ENCODE results near the gene ACSF3.

Gene ACSF3

DNA sequence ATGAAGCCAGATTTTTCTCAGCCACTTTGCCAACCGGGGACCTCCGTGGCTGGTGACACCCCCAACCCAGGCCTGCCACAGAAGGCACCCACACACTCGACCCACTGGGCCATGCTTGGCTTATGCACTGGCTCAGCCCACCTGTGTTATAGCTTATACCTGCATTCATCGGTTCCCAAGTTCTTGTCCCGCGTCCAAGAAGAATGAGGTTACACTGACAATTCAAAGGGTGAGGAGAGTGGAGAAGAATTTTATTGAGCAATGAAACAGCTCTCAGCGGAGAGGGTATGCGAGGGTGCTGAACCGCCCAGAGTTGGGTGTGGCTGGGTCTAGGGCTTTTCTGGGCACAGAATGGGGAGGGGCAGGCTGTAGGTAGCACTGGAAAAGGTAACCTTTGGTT, 55.7 kb downstream of the ACSF3 start:
- Mint-ChIP-seq H3K27ac (no peak overlapping the region), H3K4me1 (no peaks in the 10 kb centered on the region), H3K4me3 (no peak overlapping the region), H3K27me3 (no peaks in the 10 kb centered on the region), H3K36me3 (ENCODE audit: low read depth) (peaks cover 22% of the 10 kb centered on the region), H3K9me3 (no peaks in the 10 kb centered on the region)
- no peak for DNase-seq
- ATAC-seq = no peak

DNA sequence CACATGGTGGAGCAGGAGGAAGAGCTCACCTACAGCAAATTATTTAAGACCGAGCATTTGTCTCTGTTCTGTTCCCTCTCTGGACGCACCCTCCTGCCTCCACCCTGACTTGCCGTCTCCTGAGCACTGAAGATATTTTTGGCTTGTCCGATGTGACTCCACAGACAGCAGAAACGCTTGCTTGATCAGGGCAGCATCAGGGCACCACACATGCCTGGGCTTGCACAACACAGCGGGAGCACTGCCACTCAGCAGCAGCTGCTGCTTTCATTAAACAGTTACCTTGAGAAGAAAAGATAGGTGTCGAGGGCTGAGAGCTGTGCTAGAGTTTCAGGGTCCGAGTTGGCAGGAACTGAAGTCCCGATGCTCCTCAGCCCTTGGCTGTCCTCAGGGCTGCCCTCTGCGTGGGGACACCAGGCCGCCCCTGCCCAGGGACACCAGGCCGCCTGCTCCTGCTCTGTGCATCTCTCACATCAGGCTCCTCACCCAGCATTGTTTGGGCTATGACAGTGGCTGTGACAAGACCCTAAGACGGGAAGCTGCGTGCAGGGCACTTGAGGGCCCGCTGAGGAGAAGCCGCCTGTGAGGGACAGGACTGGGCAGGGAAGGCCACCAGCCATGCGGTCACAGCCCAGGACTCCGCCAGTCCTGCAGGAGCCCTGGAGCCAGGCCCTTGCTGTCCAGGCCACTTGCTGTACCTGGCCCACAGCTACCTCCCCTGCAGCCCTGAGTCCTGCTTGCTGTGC, 56.6 kb downstream of the ACSF3 start:
- Mint-ChIP-seq H3K4me1 (no peaks in the 10 kb centered on the region), H3K27ac (no peak overlapping the region), H3K27me3 (no peaks in the 10 kb centered on the region), H3K9me3 (no peaks in the 10 kb centered on the region), H3K36me3 (ENCODE audit: low read depth) (peaks cover 22% of the 10 kb centered on the region), H3K4me3 (no peak overlapping the region)
- no peak for ATAC-seq
- DNase-seq = no peak

DNA sequence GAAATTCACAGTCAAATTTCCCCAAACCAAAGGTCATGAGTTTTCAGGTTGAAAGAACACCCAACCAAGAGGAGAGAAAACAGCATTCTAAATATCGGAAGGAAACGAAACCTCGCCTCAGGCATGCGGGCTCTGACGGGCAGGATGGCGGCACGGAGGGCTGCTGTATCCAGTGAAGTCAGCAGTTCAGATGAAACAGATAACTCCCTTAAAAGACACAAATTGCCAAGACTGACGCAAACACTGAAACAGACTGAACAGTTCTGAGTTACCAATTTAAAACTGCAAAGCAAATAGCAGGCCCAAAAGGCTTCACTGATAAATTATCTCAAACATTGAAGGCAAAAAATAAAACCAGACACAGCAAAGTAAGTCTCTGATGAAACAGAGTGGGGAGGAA, 57.3 kb downstream of the ACSF3 start:
- Mint-ChIP-seq H3K9me3 (no peaks in the 10 kb centered on the region), H3K27ac (no peak overlapping the region), H3K4me3 (no peak overlapping the region), H3K27me3 (no peaks in the 10 kb centered on the region), H3K36me3 (ENCODE audit: low read depth) (peaks cover 22% of the 10 kb centered on the region), H3K4me1 (no peaks in the 10 kb centered on the region)
- DNase-seq = no peak
- ATAC-seq = no peak

DNA sequence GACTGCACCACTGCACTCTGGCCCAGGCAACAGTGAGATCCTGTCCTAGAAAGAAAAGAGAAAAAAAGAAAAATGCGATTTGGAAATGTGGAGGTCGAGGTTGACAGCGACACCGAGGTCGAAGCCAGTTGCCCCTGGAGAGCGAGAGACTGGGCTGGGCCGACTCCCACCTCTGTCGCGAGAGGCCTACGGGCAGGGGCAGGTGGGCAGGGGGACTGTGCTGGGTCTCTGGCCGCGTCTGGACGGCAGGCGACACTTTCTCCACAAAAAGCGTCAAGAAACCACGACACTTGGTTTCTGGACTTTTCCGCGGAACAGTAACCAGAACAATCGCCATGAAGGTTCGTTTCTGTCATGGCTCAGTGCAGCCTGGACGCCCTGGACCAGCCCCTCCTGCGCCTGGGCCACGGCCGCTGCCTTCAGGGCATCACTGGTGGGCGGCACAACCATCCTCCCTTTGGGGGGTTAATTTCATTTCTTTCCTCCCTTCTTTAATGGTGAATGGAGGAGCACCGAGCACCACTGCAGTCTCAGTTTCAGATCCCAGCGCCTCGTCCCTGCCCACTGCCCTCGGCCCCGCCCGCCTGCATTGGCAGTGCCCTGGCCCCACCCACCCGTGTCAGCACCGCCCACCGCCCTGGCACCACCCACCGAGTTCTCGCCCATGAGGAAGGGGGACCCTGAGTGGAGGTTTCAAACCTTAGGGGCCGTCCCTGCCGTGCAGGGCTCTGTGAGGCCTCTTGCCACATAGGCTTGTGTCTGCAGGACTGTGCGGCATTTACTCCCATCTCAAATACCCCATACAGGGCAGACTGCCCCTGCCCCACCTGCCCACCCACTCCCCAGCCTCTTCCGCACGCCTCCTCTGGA, 59.4 kb downstream of the ACSF3 start:
- H3K36me3 Mint-ChIP-seq (ENCODE audit: low read depth) = peaks cover 15% of the 10 kb centered on the region
- no peak overlapping the region for H3K27ac Mint-ChIP-seq
- H3K4me3 Mint-ChIP-seq = no peak overlapping the region
- H3K27me3 Mint-ChIP-seq = no peaks in the 10 kb centered on the region
- ATAC-seq = no peak
- no peak for DNase-seq
- no peaks in the 10 kb centered on the region for H3K9me3 Mint-ChIP-seq
- no peaks in the 10 kb centered on the region for H3K4me1 Mint-ChIP-seq

DNA sequence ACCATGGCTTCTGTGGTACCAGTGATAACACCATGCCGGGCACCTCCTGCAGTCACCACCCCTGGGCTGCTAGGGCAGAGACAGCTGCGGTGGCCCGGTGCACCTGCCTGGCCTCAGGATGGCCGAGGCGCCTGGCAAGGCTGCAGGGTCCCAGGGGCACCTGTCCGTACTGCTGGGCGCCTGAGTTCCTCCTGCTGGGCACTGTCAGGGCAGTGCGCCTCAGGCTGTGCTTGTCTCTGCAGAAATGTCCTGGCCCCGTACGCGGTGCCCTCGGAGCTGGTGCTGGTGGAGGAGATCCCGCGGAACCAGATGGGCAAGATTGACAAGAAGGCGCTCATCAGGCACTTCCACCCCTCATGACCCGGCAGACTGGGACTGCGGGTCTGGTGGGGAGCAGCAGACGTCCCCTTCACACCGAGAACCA, 60.2 kb downstream of the ACSF3 start:
- no peak for DNase-seq
- H3K4me3 Mint-ChIP-seq = no peak overlapping the region
- H3K27ac Mint-ChIP-seq = no peak overlapping the region
- H3K36me3 Mint-ChIP-seq (ENCODE audit: low read depth) = peaks cover 12% of the 10 kb centered on the region
- no peaks in the 10 kb centered on the region for H3K9me3 Mint-ChIP-seq
- ATAC-seq = no peak
- no peaks in the 10 kb centered on the region for H3K27me3 Mint-ChIP-seq
- H3K4me1 Mint-ChIP-seq = no peaks in the 10 kb centered on the region

DNA sequence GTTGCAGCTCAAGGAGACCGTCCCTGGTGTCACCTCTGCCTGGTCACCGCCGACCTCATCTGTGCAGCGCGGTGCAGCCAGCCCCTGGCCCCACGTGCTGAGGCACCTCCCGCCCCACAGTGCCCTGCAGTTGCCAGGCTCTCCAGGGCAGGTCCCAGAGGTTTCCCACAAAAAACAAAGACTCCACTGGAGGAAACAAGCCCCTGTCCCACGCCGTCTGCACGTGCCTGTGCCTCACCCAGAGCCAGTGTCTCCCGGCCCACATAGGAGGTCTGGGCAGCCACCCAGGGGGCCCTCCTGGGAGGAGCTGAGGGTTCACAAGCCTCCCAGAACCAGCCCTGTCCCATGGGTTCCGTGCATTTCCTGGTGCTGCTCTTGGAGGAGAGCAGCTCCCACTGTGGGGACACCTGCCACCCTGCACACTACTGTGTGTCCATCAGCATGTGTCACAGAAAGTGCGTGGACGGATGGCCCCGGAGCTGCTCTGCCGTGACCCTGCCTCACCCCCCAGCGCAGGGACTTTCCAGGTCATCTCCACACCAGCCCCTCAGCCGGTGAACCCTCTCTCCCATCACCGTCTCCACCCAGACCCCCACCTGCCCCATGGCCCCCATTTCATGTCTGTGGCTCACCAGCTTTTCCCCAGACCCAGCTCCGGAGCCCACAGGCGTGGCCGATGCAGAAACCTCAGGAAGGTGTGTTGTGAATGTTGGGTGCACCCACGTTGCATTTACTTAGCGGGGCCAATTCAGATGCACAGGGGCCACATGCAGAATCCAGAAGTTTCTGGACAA, 60.9 kb downstream of the ACSF3 start:
- Mint-ChIP-seq H3K9me3 (no peaks in the 10 kb centered on the region), H3K36me3 (ENCODE audit: low read depth) (peaks cover 5% of the 10 kb centered on the region), H3K4me1 (no peaks in the 10 kb centered on the region), H3K4me3 (no peak overlapping the region), H3K27me3 (no peaks in the 10 kb centered on the region), H3K27ac (no peak overlapping the region)
- DNase-seq (no peak), ATAC-seq (peak; percentile 11)

DNA sequence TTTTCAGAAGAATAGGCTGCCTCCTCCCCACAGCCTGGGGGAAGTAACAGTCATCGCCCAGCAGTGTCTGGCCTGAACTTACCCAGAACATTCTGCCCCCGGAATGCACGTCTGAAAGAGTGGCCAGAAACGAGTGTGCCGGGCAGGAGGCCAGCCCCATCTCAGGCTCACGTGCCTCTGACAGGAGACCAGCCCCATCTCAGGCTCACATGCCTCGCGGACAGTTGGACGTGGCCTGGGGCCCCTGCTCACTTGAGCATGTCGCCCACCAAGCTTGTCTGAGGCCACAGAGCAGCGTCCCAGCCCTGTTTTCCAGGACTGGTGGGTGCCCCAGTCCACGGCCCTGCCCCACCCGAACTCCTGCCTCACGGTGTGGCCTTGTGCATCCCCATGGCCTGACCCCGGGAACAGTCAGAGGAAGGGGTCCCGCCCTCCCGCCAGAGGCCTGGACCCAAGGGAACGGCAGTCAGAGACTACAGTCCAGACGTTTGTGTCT, 61.6 kb downstream of the ACSF3 start:
- H3K36me3 Mint-ChIP-seq (ENCODE audit: low read depth) = no peaks in the 10 kb centered on the region
- no peaks in the 10 kb centered on the region for H3K4me1 Mint-ChIP-seq
- H3K9me3 Mint-ChIP-seq = no peaks in the 10 kb centered on the region
- no peaks in the 10 kb centered on the region for H3K27me3 Mint-ChIP-seq
- ATAC-seq = no peak
- no peak overlapping the region for H3K4me3 Mint-ChIP-seq
- DNase-seq = no peak
- no peak overlapping the region for H3K27ac Mint-ChIP-seq

DNA sequence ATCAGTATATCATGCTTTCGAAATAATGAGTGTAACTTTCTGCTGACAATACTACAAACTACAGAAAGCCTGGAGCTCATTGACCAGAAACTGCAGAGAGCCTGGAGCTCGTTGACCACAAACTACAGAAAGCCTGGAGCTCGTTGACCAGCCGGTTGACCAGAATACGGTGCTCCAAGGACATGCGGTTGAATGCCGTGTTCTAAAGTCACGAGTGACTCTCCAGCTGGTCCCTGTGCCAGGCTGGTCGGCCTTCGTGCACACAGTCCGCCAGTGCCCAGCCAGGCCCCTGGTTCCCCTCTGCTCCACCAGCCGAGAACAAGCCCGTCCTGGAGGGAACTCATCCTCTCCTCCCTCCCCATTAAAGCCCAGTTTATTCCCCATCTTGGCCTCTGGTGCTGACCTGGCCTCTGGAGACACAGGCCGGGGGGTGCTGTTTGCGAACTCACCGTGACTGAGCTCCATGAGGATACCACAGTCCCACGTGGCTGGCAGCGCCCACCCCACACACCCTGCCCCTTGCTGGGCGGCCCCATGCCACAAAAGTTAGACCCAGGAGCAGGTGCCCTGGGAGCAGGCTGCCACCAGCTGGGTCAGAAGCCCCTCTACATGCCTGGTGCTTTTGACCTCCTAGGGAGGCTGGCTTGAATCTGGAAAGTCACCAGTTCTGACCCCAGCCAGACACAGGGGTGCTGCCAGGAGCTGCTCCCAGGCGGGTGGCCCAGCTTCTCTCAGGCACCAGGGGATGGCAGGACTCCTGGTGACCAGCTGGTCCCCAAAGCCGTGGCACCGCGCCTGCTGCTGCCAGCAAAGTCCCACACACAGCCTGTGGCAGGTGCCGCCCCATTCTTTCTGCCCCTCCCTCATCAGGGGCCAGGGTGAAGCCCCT, 62.4 kb downstream of the ACSF3 start:
- ATAC-seq = peak; percentile 10
- no peaks in the 10 kb centered on the region for H3K27me3 Mint-ChIP-seq
- no peaks in the 10 kb centered on the region for H3K36me3 Mint-ChIP-seq (ENCODE audit: low read depth)
- H3K4me1 Mint-ChIP-seq = no peaks in the 10 kb centered on the region
- H3K4me3 Mint-ChIP-seq = no peak overlapping the region
- H3K27ac Mint-ChIP-seq = no peak overlapping the region
- no peak for DNase-seq
- no peaks in the 10 kb centered on the region for H3K9me3 Mint-ChIP-seq

DNA sequence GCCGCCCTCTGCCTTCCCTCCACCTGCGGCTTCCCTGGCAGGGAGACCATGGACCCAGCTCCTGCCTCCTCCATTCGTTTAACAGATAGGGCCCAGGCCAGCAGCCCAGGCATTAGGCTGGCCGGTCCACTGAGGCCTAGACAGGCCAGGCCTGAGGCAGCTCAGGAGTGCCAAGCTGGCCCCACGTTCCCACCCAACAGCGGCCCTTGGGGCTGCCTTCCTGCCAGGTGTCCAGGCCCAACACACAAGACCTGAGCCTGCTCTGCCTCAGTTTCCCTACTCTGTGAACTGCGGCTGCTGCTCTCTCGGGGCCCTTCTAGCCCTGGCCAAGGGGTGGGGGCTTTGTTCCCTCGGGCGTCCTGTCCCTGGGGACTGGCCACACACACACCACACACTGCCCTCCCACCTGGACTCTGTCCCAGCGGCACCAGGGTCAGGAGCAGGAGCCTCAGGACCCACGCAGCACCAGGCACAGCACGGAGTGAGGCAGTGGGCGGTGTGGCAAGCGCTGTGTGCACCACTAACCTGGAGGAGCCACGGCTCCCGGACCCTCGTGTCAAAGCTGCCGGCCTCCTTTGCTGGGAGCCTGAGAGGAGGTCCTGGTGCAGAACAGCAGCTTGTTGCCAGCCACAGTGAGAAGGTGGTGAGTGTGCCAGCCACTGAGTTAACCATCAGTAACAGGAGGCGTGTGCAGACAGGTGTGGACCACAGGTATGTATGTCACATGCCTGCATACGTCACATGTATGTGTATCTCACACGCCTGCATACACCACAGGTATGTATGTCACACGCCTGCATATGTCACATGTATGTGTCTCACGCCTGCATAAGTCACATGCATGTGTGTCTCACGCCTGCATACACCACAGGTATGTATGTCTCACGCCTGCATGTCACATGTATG, 63.3 kb downstream of the ACSF3 start:
- Mint-ChIP-seq H3K4me1 (no peaks in the 10 kb centered on the region), H3K4me3 (no peak overlapping the region), H3K27me3 (no peaks in the 10 kb centered on the region), H3K36me3 (ENCODE audit: low read depth) (no peaks in the 10 kb centered on the region), H3K9me3 (no peaks in the 10 kb centered on the region), H3K27ac (no peak overlapping the region)
- ATAC-seq = no peak
- DNase-seq = no peak

DNA sequence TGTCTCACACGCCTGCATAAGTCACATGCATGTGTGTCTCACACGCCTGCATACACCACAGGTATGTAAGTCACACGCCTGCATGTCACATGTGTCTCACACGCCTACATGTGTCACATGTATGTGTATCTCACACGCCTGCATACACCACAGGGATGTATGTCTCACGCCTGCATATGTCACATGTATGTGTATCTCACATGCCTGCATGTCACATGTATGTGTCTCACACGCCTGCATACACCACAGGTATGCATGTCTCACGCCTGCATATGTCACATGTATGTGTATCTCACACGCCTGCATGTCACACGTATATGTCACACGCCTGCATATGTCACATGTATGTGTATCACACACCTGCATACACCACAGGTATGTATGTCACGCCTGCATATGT, 64.1 kb downstream of the ACSF3 start:
- DNase-seq = no peak
- H3K36me3 Mint-ChIP-seq (ENCODE audit: low read depth) = no peaks in the 10 kb centered on the region
- ATAC-seq = no peak
- H3K27me3 Mint-ChIP-seq = no peaks in the 10 kb centered on the region
- H3K4me1 Mint-ChIP-seq = no peaks in the 10 kb centered on the region
- H3K9me3 Mint-ChIP-seq = no peaks in the 10 kb centered on the region
- no peak overlapping the region for H3K27ac Mint-ChIP-seq
- no peak overlapping the region for H3K4me3 Mint-ChIP-seq

DNA sequence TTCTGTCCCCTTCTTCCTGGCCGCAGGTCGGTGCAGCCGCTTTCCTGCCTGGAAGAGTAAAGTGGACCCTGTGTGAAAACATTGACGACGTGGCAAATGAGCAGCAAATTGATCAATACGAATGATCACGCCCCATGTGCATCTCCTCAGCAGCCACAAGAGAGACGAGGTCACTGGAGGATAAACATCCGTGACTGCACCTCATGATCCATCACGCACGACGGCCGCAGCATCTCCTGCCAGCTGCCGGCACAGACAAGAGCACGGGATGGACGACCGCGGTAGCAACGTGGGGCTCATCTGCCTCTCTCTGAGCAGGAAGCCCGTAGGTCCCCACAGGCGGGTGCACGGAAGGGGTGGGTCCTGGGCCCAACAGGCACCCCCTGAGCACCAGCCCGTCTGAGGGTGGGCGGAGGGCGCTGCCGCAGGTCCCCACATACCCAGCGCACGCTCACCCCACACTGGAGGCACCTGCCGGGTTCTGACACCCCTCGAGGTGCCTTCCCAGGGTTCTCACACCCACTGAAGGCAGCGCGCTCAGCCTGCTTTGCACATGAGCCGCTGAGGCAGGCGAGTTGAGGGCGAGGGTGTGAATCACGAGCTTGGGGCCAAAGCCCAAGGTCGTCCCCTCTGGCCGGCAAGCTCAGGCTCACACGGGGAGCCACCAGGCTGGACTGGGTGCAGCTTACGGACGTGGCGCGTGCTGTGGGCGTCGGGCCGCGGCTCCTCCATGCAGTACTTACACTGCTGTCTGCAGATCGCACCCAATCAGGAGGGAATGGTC, 65.6 kb downstream of the ACSF3 start:
- Mint-ChIP-seq H3K9me3 (no peaks in the 10 kb centered on the region), H3K27me3 (no peaks in the 10 kb centered on the region), H3K4me1 (no peaks in the 10 kb centered on the region), H3K36me3 (ENCODE audit: low read depth) (no peaks in the 10 kb centered on the region), H3K4me3 (no peak overlapping the region), H3K27ac (no peak overlapping the region)
- DNase-seq (no peak), ATAC-seq (no peak)

DNA sequence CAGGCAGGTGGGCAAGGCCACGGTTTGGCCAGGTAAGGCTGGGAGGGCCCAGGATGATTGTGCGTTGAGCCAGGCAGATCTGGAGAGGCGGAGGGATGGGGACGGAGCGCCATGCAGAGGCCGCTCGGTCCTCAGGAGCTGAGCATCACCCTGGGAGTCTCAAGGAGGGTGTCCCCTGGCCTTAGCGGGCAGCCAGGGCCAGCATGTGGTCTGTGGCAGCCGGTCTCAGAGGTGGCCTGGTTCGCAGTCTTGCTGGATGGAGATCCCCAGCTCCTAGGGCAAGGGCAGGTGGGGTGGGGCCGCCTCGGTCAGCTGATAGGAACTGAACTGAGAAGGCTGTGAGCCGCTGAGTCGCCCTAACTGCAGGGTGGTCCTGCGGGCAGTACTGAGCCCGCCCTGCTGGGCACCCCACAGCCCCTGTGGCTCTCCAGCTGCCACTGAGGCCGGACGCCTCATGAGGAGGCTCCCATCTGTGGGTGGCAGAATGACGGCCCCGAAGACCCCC, 66.2 kb downstream of the ACSF3 start:
- H3K27me3 Mint-ChIP-seq = no peaks in the 10 kb centered on the region
- no peaks in the 10 kb centered on the region for H3K9me3 Mint-ChIP-seq
- ATAC-seq (no peak), DNase-seq (no peak)
- no peaks in the 10 kb centered on the region for H3K4me1 Mint-ChIP-seq
- H3K4me3 Mint-ChIP-seq = no peak overlapping the region
- no peak overlapping the region for H3K27ac Mint-ChIP-seq
- H3K36me3 Mint-ChIP-seq (ENCODE audit: low read depth) = no peaks in the 10 kb centered on the region
